HPDE6-E6E7 (cell line): ENCODE data around the gene CHD9.
"Not testable (repeated sequence)": the region's sequence is repeated elsewhere in the genome, so short reads cannot be mapped to it uniquely, and the experiment has no call there.

ENCODE experiments used
- DNase-seq: peaks from one replicate; pipeline ENCODE4 v3.0.0; 2011; ENCODE audit warnings: missing footprints; ENCODE audit errors: extremely low spot score

CHD9 gene

GRCh38 chr16:53129281-53130158 lies 74.7 kb downstream of the CHD9 start:
- no peak for DNase-seq

- DNase-seq, result peak; percentile 98
Observed at GRCh38 chr16:53130159-53131049, 75.6 kb downstream of the CHD9 start.

GRCh38 chr16:53131050-53131362 lies 76.2 kb downstream of the CHD9 start:
- peak; percentile 16 for DNase-seq

GRCh38 chr16:53131363-53132071 lies 76.7 kb downstream of the CHD9 start:
- peak; percentile 57 for DNase-seq

GRCh38 chr16:53132406-53132805 lies 77.6 kb downstream of the CHD9 start:
- no peak for DNase-seq

GRCh38 chr16:53135329-53135728 lies 80.5 kb downstream of the CHD9 start:
- no peak for DNase-seq

- DNase-seq, result peak; percentile 44
Observed at GRCh38 chr16:53142823-53143568, 88.2 kb downstream of the CHD9 start.

GRCh38 chr16:53147500-53148065 lies 92.8 kb downstream of the CHD9 start:
- no peak for DNase-seq

GRCh38 chr16:53150769-53151168 lies 96.0 kb downstream of the CHD9 start:
- DNase-seq, result no peak

GRCh38 chr16:53152329-53152728 lies 97.5 kb downstream of the CHD9 start:
- no peak for DNase-seq

GRCh38 chr16:53153130-53153529 lies 98.3 kb downstream of the CHD9 start:
- DNase-seq, result no peak

- no peak for DNase-seq
Observed at GRCh38 chr16:53154513-53154912, 99.7 kb downstream of the CHD9 start.

GRCh38 chr16:53156516-53156915 lies 101.7 kb downstream of the CHD9 start:
- DNase-seq, result no peak

GRCh38 chr16:53159781-53160436 lies 105.1 kb downstream of the CHD9 start:
- peak; percentile 42 for DNase-seq

GRCh38 chr16:53166099-53166498 lies 111.3 kb downstream of the CHD9 start:
- DNase-seq, result no peak

GRCh38 chr16:53168744-53169143 lies 114.0 kb downstream of the CHD9 start:
- DNase-seq, result no peak

- no peak for DNase-seq
Observed at GRCh38 chr16:53172517-53172916, 117.7 kb downstream of the CHD9 start.

- DNase-seq, result no peak
Observed at GRCh38 chr16:53175118-53175517, 120.3 kb downstream of the CHD9 start.

GRCh38 chr16:53176434-53176833 lies 121.6 kb downstream of the CHD9 start:
- DNase-seq, result no peak

GRCh38 chr16:53183442-53183841 lies 128.7 kb downstream of the CHD9 start:
- no peak for DNase-seq

GRCh38 chr16:53185741-53186140 lies 130.9 kb downstream of the CHD9 start:
- DNase-seq, result not testable (repeated sequence)
